ENCODE data around the gene PIK3CD.

DNA sequence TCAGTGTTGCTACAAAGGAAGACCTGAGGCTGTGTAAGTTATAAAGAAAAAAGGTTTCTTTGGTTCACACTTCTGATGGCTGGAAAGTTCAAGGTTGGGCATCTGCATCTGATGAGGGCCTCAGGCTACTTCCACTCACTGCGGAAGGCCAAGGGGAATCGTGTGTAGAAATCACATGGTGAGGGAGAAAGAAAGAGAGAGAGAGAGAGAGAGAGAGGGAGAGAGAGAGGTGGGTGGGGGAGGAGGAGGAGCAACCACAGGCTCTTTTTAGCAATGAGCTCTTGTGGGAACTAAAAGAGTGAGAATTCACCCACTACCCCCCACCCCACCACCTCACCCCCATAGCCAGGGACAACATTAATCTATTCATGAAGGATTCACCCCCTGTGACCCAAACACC lies 112.4 kb downstream of the PIK3CD start:
- no peak for TF ChIP-seq FOS (IDR thresholded peaks at IDR 0.05; ENCODE audit: borderline replicate concordance, insufficient read depth, low read length)
- no peak for TF ChIP-seq POLR2A (IDR thresholded peaks at IDR 0.05; ENCODE audit: low read depth, low read length)
- no peak for TF ChIP-seq EZH2 (IDR thresholded peaks at IDR 0.05; ENCODE audit: borderline replicate concordance, low read depth, low read length, severe bottlenecking)
- no peak for TF ChIP-seq MYC (IDR thresholded peaks at IDR 0.05; ENCODE audit: low read depth, low read length)
- TF ChIP-seq POLR2AphosphoS5 (IDR thresholded peaks at IDR 0.05; ENCODE audit: insufficient read depth, low read depth, low read length), result no peak
- TF ChIP-seq, protein P1, sequence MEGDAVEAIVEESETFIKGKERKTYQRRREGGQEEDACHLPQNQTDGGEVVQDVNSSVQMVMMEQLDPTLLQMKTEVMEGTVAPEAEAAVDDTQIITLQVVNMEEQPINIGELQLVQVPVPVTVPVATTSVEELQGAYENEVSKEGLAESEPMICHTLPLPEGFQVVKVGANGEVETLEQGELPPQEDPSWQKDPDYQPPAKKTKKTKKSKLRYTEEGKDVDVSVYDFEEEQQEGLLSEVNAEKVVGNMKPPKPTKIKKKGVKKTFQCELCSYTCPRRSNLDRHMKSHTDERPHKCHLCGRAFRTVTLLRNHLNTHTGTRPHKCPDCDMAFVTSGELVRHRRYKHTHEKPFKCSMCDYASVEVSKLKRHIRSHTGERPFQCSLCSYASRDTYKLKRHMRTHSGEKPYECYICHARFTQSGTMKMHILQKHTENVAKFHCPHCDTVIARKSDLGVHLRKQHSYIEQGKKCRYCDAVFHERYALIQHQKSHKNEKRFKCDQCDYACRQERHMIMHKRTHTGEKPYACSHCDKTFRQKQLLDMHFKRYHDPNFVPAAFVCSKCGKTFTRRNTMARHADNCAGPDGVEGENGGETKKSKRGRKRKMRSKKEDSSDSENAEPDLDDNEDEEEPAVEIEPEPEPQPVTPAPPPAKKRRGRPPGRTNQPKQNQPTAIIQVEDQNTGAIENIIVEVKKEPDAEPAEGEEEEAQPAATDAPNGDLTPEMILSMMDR (IDR thresholded peaks at IDR 0.05; ENCODE audit: extremely low read depth in 1 of 2, insufficient read depth in 1 of 2, low read depth in 1 of 2, low read length in 2 of 2), result no peak
- TF ChIP-seq, protein P2, sequence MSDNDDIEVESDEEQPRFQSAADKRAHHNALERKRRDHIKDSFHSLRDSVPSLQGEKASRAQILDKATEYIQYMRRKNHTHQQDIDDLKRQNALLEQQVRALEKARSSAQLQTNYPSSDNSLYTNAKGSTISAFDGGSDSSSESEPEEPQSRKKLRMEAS (IDR thresholded peaks at IDR 0.05; ENCODE audit: insufficient read depth, insufficient read length), result no peak
- TF ChIP-seq JUN (IDR thresholded peaks at IDR 0.05; ENCODE audit: borderline replicate concordance, insufficient read depth, insufficient read length, low read depth), result no peak
